AG09319 (cell line): Measurements from ENCODE around the gene THPO.

ENCODE experiments used
- DNase-seq: peaks from one replicate; pipeline ENCODE4 v3.0.0-alpha.2; 2010; ENCODE audit warnings: low read depth; ENCODE audit errors: extremely low read depth
- TF ChIP-seq, protein P1 (sequence below): IDR thresholded peaks from 2 replicates; pipeline ENCODE4 v1.5.1; 2011; ENCODE audit warnings: low read depth, mild to moderate bottlenecking, inconsistent platforms, low read length, moderate library complexity

THPO gene

GRCh38 chr3:184368586-184369183 lies 9.3 kb downstream of the THPO start:
- DNase-seq, result no peak
- TF ChIP-seq, protein P1, sequence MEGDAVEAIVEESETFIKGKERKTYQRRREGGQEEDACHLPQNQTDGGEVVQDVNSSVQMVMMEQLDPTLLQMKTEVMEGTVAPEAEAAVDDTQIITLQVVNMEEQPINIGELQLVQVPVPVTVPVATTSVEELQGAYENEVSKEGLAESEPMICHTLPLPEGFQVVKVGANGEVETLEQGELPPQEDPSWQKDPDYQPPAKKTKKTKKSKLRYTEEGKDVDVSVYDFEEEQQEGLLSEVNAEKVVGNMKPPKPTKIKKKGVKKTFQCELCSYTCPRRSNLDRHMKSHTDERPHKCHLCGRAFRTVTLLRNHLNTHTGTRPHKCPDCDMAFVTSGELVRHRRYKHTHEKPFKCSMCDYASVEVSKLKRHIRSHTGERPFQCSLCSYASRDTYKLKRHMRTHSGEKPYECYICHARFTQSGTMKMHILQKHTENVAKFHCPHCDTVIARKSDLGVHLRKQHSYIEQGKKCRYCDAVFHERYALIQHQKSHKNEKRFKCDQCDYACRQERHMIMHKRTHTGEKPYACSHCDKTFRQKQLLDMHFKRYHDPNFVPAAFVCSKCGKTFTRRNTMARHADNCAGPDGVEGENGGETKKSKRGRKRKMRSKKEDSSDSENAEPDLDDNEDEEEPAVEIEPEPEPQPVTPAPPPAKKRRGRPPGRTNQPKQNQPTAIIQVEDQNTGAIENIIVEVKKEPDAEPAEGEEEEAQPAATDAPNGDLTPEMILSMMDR, result no peak

DNA sequence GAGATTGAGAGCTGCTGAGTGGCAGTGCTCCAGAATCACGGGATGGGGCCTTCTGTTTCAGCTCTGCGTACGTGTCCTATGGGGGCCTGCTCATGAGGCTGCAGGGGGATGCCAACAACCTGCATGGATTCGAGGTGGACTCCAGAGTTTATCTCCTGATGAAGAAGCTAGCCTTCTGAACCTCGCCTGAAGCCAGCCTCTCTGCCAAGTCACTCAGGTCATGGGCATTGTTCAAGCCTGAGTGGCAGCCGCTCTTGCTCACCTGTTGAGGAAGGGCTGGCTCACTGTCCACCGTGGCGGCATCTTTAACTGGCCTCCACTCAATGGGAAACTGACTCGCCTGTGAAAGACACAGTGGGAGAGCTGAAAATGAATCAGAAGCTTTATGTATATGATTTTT lies 9.9 kb downstream of the THPO start:
- no peak for DNase-seq
- TF ChIP-seq, protein P1, result no peak

- peak; percentile 94 for DNase-seq
- TF ChIP-seq, protein P1, result no peak
Measured at GRCh38 chr3:184366619-184367289, 11.3 kb downstream of the THPO start.

- DNase-seq, result peak; percentile 94
- TF ChIP-seq, protein P1, result peak; percentile 72
Measured at GRCh38 chr3:184362668-184363546, 15.1 kb downstream of the THPO start.

DNA sequence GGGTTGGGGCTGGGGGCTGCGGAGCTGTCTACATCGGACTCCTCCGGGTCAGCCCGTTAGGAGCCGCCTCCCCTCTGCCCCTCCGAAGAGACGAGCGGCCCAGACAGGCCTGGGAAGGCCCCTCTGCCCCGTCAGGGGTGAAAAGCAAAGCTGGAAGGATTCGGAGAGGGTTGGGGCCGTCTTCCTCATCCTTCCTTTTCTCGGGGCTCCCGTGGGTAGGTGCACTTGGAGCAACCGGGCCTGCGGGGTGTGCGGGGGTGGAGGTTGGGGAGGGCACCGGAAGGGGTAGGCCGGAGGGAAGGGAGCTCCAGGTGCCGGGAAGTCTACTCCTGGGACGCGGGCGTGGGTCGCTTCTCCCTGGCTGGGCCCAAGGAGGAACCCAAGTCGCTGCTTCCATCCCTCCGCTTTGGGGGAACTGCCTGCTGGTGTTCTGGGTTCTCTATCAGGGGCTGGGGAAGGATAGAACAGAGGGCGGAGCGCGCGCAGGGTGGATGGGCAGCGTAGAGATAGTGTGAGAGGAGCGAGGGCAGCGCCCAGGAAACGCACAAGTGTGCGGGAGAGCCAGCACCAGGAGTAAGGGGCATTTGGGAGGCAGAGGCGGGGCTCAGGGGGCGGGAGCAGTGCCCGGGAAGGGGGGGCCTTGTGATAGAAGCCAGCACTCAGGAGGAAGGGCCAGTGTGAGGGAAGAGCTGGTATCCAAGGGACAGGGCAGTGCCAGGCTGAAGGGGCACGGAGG lies 15.9 kb downstream of the THPO start:
- no peak for DNase-seq
- TF ChIP-seq, protein P1, result no peak

GRCh38 chr3:184361532-184361931 lies 16.5 kb downstream of the THPO start, which contains the start of the genes CLCN2 and POLR2H:
Gene CLCN2, minus strand, starts transcription at chr3:184361605. Its CDS starts 126 bp downstream, at chr3:184361479.
Gene POLR2H, plus strand, starts transcription at chr3:184361710. Its CDS starts 1,783 bp downstream, at chr3:184363493.
- TF ChIP-seq, protein P1, result no peak
- no peak for DNase-seq
